Suprapubic skin (tissue), 4 donors: ENCODE measurements around the gene PAPSS2. TPM values are rescaled to one million over a fixed set of nuclear protein-coding genes. Genes with fewer than 3 reads are reported as not detected.
"Not testable (repeated sequence)": the region's sequence is repeated elsewhere in the genome, so short reads cannot be mapped to it uniquely, and the experiment has no call there.

Experiments
- DNase-seq, 2 donors: peaks; one replicate each; pipeline ENCODE4 v3.0.0-alpha.2; 2019; ENCODE audit warnings: low spot score in 2 of 2
- H3K27ac ChIP-seq: fragments of 200-600 bp; sonication (generic); one replicate; pipeline ENCODE4 v1.5.1; 2019
- H3K27me3 ChIP-seq: fragments of 200-600 bp; sonication (generic); one replicate; pipeline ENCODE4 v1.5.1; 2019
- H3K36me3 ChIP-seq: fragments of 200-600 bp; sonication (generic); one replicate; pipeline ENCODE4 v1.5.1; 2019
- H3K4me1 ChIP-seq: fragments of 200-600 bp; sonication (generic); one replicate; pipeline ENCODE4 v1.5.1; 2019
- H3K4me3 ChIP-seq: fragments of 200-600 bp; sonication (generic); one replicate; pipeline ENCODE4 v1.5.1; 2019; ENCODE audit warnings: mild to moderate bottlenecking
- H3K9me3 ChIP-seq: fragments of 200-600 bp; sonication (generic); one replicate; pipeline ENCODE4 v1.5.1; 2019
- CTCF ChIP-seq, 2 donors: fragments of 200-600 bp in 1 of 2; fragments of 450-650 bp in 1 of 2; sonication (generic) in 1 of 2; IDR thresholded peaks; one replicate each; pipeline ENCODE4 v1.5.1; 2016 to 2019; ENCODE audit warnings: antibody characterized with exemption in 2 of 2, mild to moderate bottlenecking in 1 of 2, moderate library complexity in 1 of 2
- EP300 ChIP-seq: sonication (generic); formaldehyde crosslinking; IDR thresholded peaks from one replicate; pipeline ENCODE4 v1.6.1; 2017; ENCODE audit warnings: antibody characterized with exemption
- POLR2A ChIP-seq, 2 donors: fragments of 450-650 bp; IDR thresholded peaks; one replicate each; pipeline ENCODE4 v1.6.1; 2017; ENCODE audit warnings: antibody characterized with exemption in 2 of 2, mild to moderate bottlenecking in 2 of 2, moderate library complexity in 2 of 2
- POLR2AphosphoS5 ChIP-seq, 3 donors: sonication (generic); formaldehyde crosslinking; IDR thresholded peaks; one replicate each; pipeline ENCODE4 v1.6.1; 2017; ENCODE audit warnings: antibody characterized with exemption in 3 of 3
- WGBS: methylation state at CpG from one replicate; pipeline ENCODE4 v1.1.5; 2018; 5-methylcytosine and 5-hydroxymethylcytosine counted together
- total RNA-seq, 4 donors: library from RNA; depleted of rRNA; stranded (reverse); fragments of >200 nt; gene quantifications; one replicate each; pipeline ENCODE4 v1.1.0, GENCODE V29; 2016

Gene PAPSS2
- total RNA-seq, 4 donors from 2014 or later: 2.4 to 5.6 (median 3.4) TPM

DNA sequence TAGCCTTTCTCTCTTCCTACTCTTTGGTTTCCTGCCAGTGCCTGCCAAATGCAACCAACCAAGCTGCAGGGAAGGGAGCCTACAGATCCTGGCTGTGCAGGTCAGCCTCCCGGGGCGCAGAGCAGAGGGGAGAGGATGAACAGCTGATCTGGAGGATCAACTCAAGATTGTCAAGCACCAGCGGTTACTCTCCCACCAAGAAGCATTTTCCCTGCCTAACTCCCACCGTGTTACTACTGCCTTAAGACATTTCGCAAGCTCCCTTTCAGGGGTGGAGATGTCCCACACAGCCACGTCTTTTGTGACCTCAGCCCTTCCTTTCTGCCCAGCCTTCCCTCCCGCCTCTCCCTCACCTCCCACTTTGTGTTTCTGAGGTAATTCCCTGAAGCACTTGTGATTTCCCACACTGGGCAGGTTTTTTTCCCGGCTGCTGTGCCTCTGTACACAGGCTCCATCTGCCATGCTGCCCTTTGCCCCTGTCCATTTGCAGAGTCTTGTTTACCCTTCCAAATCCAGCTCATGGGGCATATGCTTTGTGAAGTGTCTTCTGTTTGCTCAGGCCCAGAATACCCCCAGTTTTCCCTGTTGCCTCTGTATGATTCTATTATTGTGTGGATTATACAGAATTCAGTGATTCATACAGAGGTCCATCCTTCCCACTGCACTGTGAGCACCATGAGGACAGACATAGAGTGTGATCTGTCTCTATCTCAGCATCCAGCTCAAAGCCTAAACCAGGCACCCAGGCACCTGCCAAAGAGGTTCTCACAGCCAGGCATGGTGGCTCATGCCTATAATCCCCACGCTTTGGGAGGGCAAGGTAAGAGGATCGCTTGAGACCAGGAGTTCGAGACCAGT lies 40.9 kb upstream of the PAPSS2 start:
- no peak for DNase-seq
- Histone ChIP-seq H3K27ac (no peak overlapping the region), H3K36me3 (no peaks in the 10 kb centered on the region), H3K9me3 (no peaks in the 10 kb centered on the region), H3K27me3 (peaks cover 6% of the 10 kb centered on the region), H3K4me1 (peaks cover 8% of the 10 kb centered on the region), H3K4me3 (no peak overlapping the region)
- TF ChIP-seq CTCF (IDR thresholded peaks at IDR 0.05) (no peak), POLR2AphosphoS5 (IDR thresholded peaks at IDR 0.05) (no peak), POLR2A (IDR thresholded peaks at IDR 0.05) (no peak), EP300 (no peak)
- WGBS: 77% methylated on average over 11 of the region's 11 CpGs

DNA sequence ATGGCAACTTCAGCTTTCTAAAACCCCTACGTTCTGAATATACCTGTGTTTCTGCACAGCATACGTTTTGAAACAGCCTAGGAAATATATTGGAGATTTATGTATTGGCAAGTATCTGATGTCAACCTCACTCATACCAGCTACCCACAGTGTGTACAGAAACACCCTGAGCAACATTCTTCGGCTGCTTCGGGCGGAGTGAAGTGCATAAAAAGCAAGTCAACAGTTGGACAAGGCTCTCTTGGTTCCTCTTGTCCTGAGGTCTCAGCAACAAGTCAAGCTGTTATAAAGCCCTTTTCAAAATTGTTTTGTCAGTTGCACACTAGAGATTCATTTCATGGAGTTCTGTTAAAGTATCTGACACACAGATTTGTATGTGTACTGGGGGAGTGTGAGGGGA lies 40.0 kb upstream of the PAPSS2 start:
- H3K36me3 ChIP-seq: no peaks in the 10 kb centered on the region
- TF ChIP-seq CTCF (IDR thresholded peaks at IDR 0.05) (no peak), POLR2AphosphoS5 (IDR thresholded peaks at IDR 0.05) (no peak), EP300 (no peak), POLR2A (IDR thresholded peaks at IDR 0.05) (no peak)
- peaks cover 6% of the 10 kb centered on the region for H3K27me3 ChIP-seq
- no peak for DNase-seq
- H3K9me3 ChIP-seq: no peaks in the 10 kb centered on the region
- no peak overlapping the region for H3K27ac ChIP-seq
- WGBS: 54% methylated on average over 5 of the region's 5 CpGs
- peaks cover 8% of the 10 kb centered on the region for H3K4me1 ChIP-seq
- H3K4me3 ChIP-seq: no peak overlapping the region

GRCh38 chr10:87621440-87621839 lies 38.2 kb upstream of the PAPSS2 start:
- not testable (repeated sequence) for H3K4me3 ChIP-seq, H3K36me3 ChIP-seq, DNase-seq, H3K9me3 ChIP-seq, H3K27ac ChIP-seq, H3K27me3 ChIP-seq, H3K4me1 ChIP-seq

- Histone ChIP-seq H3K27me3 (no peaks in the 10 kb centered on the region), H3K9me3 (no peaks in the 10 kb centered on the region), H3K4me1 (peaks cover 8% of the 10 kb centered on the region), H3K27ac (no peak overlapping the region), H3K36me3 (no peaks in the 10 kb centered on the region), H3K4me3 (no peak overlapping the region)
- TF ChIP-seq POLR2A (IDR thresholded peaks at IDR 0.05) (no peak), CTCF (IDR thresholded peaks at IDR 0.05) (no peak), POLR2AphosphoS5 (IDR thresholded peaks at IDR 0.05) (no peak), EP300 (no peak)
- WGBS: 73% methylated on average over 7 of the region's 7 CpGs
- no peak for DNase-seq
Observed at GRCh38 chr10:87622314-87623004, 37.2 kb upstream of the PAPSS2 start.

GRCh38 chr10:87623191-87623590 lies 36.5 kb upstream of the PAPSS2 start:
- H3K4me1 ChIP-seq: peaks cover 8% of the 10 kb centered on the region
- no peak for TF ChIP-seq EP300
- TF ChIP-seq POLR2AphosphoS5 (IDR thresholded peaks at IDR 0.05): no peak
- TF ChIP-seq CTCF (IDR thresholded peaks at IDR 0.05): no peak
- TF ChIP-seq POLR2A (IDR thresholded peaks at IDR 0.05): no peak
- WGBS: 44% methylated on average over 1 of the region's 1 CpG
- H3K9me3 ChIP-seq: no peaks in the 10 kb centered on the region
- H3K4me3 ChIP-seq: no peak overlapping the region
- no peaks in the 10 kb centered on the region for H3K36me3 ChIP-seq
- DNase-seq: no peak
- no peak overlapping the region for H3K27ac ChIP-seq
- no peaks in the 10 kb centered on the region for H3K27me3 ChIP-seq
